ENCODE data around the gene CR1.
A peak's percentile ranks its signal among the peaks of the same experiment; 100 is the strongest.
"Not testable (repeated sequence)": the region's sequence is repeated elsewhere in the genome, so short reads cannot be mapped to it uniquely, and the experiment has no call there.

The CR1 gene

GRCh38 chr1:207659545-207660153 is 163.7 kb downstream of the CR1 start:
- no peak for TF ChIP-seq CTCF (conservative IDR thresholded peaks at IDR 0.05; ENCODE audit: low read depth, low read length)
- no peak overlapping the region for H3K4me3 ChIP-seq (ENCODE audit: low read depth, low read length)
- no peak for DNase-seq (ENCODE audit: low read depth)

GRCh38 chr1:207661420-207661819 is 165.5 kb downstream of the CR1 start:
- not testable (repeated sequence) for DNase-seq (ENCODE audit: low read depth); H3K4me3 ChIP-seq (ENCODE audit: low read depth, low read length)

- no peak for TF ChIP-seq CTCF (conservative IDR thresholded peaks at IDR 0.05; ENCODE audit: low read depth, low read length)
- DNase-seq (ENCODE audit: low read depth), result no peak
- no peak overlapping the region for H3K4me3 ChIP-seq (ENCODE audit: low read depth, low read length)
Observed at GRCh38 chr1:207666342-207666741, 170.4 kb downstream of the CR1 start.

GRCh38 chr1:207669528-207670009 is 173.6 kb downstream of the CR1 start:
- DNase-seq (ENCODE audit: low read depth), result no peak
- TF ChIP-seq CTCF (conservative IDR thresholded peaks at IDR 0.05; ENCODE audit: low read depth, low read length), result no peak
- H3K4me3 ChIP-seq (ENCODE audit: low read depth, low read length), result no peak overlapping the region

- no peak overlapping the region for H3K4me3 ChIP-seq (ENCODE audit: low read depth, low read length)
- TF ChIP-seq CTCF (conservative IDR thresholded peaks at IDR 0.05; ENCODE audit: low read depth, low read length), result no peak
- no peak for DNase-seq (ENCODE audit: low read depth)
Observed at GRCh38 chr1:207670192-207670591, 174.2 kb downstream of the CR1 start.

- H3K4me3 ChIP-seq (ENCODE audit: low read depth, low read length), result no peak overlapping the region
- DNase-seq (ENCODE audit: low read depth), result no peak
- no peak for TF ChIP-seq CTCF (conservative IDR thresholded peaks at IDR 0.05; ENCODE audit: low read depth, low read length)
Observed at GRCh38 chr1:207670997-207671396, 175.0 kb downstream of the CR1 start.

GRCh38 chr1:207672522-207673130 is 176.7 kb downstream of the CR1 start:
- DNase-seq (ENCODE audit: low read depth), result peak; percentile 58
- TF ChIP-seq CTCF (conservative IDR thresholded peaks at IDR 0.05; ENCODE audit: low read depth, low read length), result peak; percentile 59

More at GRCh38 chr1:207672522-207673130, 176.7 kb downstream of the CR1 start:
- H3K4me3 ChIP-seq (ENCODE audit: low read depth, low read length), result no peak overlapping the region

Data from choroid plexus epithelial cell (primary cell).